H1 (cell line): Measurements from ENCODE around the gene NCK2. TPM values are rescaled to one million over a fixed set of nuclear protein-coding genes. Genes with fewer than 3 reads are reported as not detected.

ENCODE experiments used
- BRCA1 ChIP-seq: IDR thresholded peaks from 2 replicates; pipeline ENCODE4 v1.6.1; 2012; ENCODE audit warnings: low read depth, low read length, improper control_type of control experiment
- CBX8 ChIP-seq: fragments of 300-800, 300-1000 bp; sonication (generic); IDR thresholded peaks from 2 replicates; pipeline ENCODE4 v1.7.1; 2016; ENCODE audit warnings: low read depth, low read length, borderline replicate concordance
- CEBPB ChIP-seq: IDR thresholded peaks from 2 replicates; pipeline ENCODE4 v1.6.1; 2012; ENCODE audit warnings: low read depth, low read length
- CTBP2 ChIP-seq: IDR thresholded peaks from 2 replicates; pipeline ENCODE4 v1.7.0; 2011; ENCODE audit warnings: borderline replicate concordance, mild to moderate bottlenecking, moderate library complexity, mixed read lengths, low read length; ENCODE audit not compliant: insufficient read depth, insufficient read length
- HDAC2 ChIP-seq, 2 experiments: fragments of 300-600 bp in 1 of 2; sonication (generic) in 1 of 2; IDR thresholded peaks; 2 replicates each; pipeline ENCODE4 v1.6.1; 2011 to 2012; ENCODE audit warnings: low read depth in 2 of 2, low read length in 2 of 2, mild to moderate bottlenecking in 2 of 2, moderate library complexity in 2 of 2, borderline replicate concordance in 1 of 2, inconsistent platforms in 1 of 2
- JUND ChIP-seq: IDR thresholded peaks from 2 replicates; pipeline ENCODE4 v1.6.1; 2011; ENCODE audit warnings: mild to moderate bottlenecking, improper control_type of control experiment, low read length
- KDM4A ChIP-seq: IDR thresholded peaks from one replicate; pipeline ENCODE4 v1.7.1; 2012; ENCODE audit warnings: low read depth, mild to moderate bottlenecking, moderate library complexity, low read length, inconsistent platforms; ENCODE audit not compliant: severe bottlenecking
- MAFK ChIP-seq: IDR thresholded peaks from 2 replicates; pipeline ENCODE4 v1.6.1; 2012; ENCODE audit warnings: low read depth, mild to moderate bottlenecking, improper control_type of control experiment, low read length
- NANOG ChIP-seq: IDR thresholded peaks from 2 replicates; pipeline ENCODE4 v1.6.1; 2011; ENCODE audit warnings: low read length, low read depth, mild to moderate bottlenecking, inconsistent platforms; ENCODE audit not compliant: insufficient read depth, poor library complexity, severe bottlenecking
- POLR2A ChIP-seq, 2 experiments: IDR thresholded peaks; 1 replicate in 1 of 2; 2 replicates in 1 of 2; pipeline ENCODE4 v1.6.1; 2011; ENCODE audit warnings: low read depth in 2 of 2, low read length in 2 of 2, mild to moderate bottlenecking in 2 of 2; ENCODE audit errors: control extremely low read depth in 1 of 2
- TAF1 ChIP-seq: IDR thresholded peaks from 2 replicates; pipeline ENCODE4 v1.6.1; 2011; ENCODE audit warnings: mild to moderate bottlenecking, low read depth, low read length
- polyA plus RNA-seq, 7 experiments: library from polyadenylated mRNA; depleted of rRNA in 3 of 7; stranded (reverse) in 5 of 7; unstranded in 2 of 7; fragments of >200 nt in 5 of 7; fragments of 200-250 nt in 2 of 7; gene quantifications; 1 replicate in 5 of 7; 2 replicates in 1 of 7; 4 replicates in 1 of 7; pipeline versions ENCODE4 v1.2.1 to v1.2.3, GENCODE V29; 2011 to 2013; ENCODE audit warnings: missing spikeins in 2 of 7, mixed read lengths in 2 of 7
- total RNA-seq: library from RNA; stranded (reverse); fragmentation: NEBNext Ultra II Directional; extraction: Animal tissue kit (Norgen Biotek cat#: 25700); gene quantifications from 2 replicates; pipeline ENCODE4 v1.2.1, GENCODE V29; 2021
- TF ChIP-seq, protein P1 (sequence below): fragments of 300-600 bp; sonication (generic); IDR thresholded peaks from 2 replicates; pipeline ENCODE4 v1.7.1; 2012; ENCODE audit warnings: low read length, moderate library complexity, mild to moderate bottlenecking, inconsistent platforms; ENCODE audit not compliant: insufficient replicate concordance

Gene NCK2
- total and polyA plus RNA-seq, 2 of the 8 experiments (the other 6 are each of a cell fraction or from before 2014, with no cell fraction given) = 30.3 to 65.7 TPM

DNA sequence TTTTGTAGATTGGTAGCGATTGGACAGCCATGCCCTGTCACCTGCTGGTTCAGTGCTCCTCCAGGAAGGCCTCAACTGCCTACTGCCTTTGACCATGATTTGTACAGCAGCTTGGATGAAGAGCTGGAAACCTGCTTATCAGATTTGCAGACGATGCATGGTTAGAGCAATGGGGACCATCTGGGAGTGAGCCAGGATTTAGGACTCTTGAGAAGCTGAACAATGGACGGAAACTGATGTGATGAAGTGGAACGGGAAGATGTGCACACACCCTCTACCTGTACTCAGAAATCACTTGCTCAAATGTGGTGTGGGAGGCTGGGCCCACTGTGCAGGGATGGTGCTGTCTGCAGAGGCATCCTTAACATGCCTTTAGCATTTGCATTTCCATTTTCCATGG lies 57.2 kb downstream of the NCK2 start (continued):
- TF ChIP-seq, protein P1, sequence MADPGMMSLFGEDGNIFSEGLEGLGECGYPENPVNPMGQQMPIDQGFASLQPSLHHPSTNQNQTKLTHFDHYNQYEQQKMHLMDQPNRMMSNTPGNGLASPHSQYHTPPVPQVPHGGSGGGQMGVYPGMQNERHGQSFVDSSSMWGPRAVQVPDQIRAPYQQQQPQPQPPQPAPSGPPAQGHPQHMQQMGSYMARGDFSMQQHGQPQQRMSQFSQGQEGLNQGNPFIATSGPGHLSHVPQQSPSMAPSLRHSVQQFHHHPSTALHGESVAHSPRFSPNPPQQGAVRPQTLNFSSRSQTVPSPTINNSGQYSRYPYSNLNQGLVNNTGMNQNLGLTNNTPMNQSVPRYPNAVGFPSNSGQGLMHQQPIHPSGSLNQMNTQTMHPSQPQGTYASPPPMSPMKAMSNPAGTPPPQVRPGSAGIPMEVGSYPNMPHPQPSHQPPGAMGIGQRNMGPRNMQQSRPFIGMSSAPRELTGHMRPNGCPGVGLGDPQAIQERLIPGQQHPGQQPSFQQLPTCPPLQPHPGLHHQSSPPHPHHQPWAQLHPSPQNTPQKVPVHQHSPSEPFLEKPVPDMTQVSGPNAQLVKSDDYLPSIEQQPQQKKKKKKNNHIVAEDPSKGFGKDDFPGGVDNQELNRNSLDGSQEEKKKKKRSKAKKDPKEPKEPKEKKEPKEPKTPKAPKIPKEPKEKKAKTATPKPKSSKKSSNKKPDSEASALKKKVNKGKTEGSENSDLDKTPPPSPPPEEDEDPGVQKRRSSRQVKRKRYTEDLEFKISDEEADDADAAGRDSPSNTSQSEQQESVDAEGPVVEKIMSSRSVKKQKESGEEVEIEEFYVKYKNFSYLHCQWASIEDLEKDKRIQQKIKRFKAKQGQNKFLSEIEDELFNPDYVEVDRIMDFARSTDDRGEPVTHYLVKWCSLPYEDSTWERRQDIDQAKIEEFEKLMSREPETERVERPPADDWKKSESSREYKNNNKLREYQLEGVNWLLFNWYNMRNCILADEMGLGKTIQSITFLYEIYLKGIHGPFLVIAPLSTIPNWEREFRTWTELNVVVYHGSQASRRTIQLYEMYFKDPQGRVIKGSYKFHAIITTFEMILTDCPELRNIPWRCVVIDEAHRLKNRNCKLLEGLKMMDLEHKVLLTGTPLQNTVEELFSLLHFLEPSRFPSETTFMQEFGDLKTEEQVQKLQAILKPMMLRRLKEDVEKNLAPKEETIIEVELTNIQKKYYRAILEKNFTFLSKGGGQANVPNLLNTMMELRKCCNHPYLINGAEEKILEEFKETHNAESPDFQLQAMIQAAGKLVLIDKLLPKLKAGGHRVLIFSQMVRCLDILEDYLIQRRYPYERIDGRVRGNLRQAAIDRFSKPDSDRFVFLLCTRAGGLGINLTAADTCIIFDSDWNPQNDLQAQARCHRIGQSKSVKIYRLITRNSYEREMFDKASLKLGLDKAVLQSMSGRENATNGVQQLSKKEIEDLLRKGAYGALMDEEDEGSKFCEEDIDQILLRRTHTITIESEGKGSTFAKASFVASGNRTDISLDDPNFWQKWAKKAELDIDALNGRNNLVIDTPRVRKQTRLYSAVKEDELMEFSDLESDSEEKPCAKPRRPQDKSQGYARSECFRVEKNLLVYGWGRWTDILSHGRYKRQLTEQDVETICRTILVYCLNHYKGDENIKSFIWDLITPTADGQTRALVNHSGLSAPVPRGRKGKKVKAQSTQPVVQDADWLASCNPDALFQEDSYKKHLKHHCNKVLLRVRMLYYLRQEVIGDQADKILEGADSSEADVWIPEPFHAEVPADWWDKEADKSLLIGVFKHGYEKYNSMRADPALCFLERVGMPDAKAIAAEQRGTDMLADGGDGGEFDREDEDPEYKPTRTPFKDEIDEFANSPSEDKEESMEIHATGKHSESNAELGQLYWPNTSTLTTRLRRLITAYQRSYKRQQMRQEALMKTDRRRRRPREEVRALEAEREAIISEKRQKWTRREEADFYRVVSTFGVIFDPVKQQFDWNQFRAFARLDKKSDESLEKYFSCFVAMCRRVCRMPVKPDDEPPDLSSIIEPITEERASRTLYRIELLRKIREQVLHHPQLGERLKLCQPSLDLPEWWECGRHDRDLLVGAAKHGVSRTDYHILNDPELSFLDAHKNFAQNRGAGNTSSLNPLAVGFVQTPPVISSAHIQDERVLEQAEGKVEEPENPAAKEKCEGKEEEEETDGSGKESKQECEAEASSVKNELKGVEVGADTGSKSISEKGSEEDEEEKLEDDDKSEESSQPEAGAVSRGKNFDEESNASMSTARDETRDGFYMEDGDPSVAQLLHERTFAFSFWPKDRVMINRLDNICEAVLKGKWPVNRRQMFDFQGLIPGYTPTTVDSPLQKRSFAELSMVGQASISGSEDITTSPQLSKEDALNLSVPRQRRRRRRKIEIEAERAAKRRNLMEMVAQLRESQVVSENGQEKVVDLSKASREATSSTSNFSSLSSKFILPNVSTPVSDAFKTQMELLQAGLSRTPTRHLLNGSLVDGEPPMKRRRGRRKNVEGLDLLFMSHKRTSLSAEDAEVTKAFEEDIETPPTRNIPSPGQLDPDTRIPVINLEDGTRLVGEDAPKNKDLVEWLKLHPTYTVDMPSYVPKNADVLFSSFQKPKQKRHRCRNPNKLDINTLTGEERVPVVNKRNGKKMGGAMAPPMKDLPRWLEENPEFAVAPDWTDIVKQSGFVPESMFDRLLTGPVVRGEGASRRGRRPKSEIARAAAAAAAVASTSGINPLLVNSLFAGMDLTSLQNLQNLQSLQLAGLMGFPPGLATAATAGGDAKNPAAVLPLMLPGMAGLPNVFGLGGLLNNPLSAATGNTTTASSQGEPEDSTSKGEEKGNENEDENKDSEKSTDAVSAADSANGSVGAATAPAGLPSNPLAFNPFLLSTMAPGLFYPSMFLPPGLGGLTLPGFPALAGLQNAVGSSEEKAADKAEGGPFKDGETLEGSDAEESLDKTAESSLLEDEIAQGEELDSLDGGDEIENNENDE = no peak
- TF ChIP-seq BRCA1 = no peak
- no peak for TF ChIP-seq CBX8
- no peak for TF ChIP-seq CTBP2
- no peak for TF ChIP-seq CEBPB
- TF ChIP-seq MAFK = no peak
- no peak for TF ChIP-seq JUND
- TF ChIP-seq HDAC2 (IDR thresholded peaks at IDR 0.05; ENCODE audit: borderline replicate concordance in 1 of 2, low read depth in 2 of 2, low read length in 2 of 2) = no peak
- no peak for TF ChIP-seq POLR2A (IDR thresholded peaks at IDR 0.05; ENCODE audit: control extremely low read depth in 1 of 2, low read depth in 2 of 2, low read length in 2 of 2)
- TF ChIP-seq NANOG = no peak
- no peak for TF ChIP-seq TAF1
- TF ChIP-seq KDM4A = no peak
